HG03565 (cell line): ENCODE results near the gene RGS3.
"Not testable (repeated sequence)": the region's sequence is repeated elsewhere in the genome, so short reads cannot be mapped to it uniquely, and the experiment has no call there.

Source experiments
- ATAC-seq: cut with Tn5 transposase; IDR thresholded peaks from one replicate; pipeline ENCODE4 v1.9.1; 2021; ENCODE audit warnings: mild to moderate bottlenecking, moderate library complexity; ENCODE audit not compliant: unreplicated experiment

The RGS3 gene

DNA sequence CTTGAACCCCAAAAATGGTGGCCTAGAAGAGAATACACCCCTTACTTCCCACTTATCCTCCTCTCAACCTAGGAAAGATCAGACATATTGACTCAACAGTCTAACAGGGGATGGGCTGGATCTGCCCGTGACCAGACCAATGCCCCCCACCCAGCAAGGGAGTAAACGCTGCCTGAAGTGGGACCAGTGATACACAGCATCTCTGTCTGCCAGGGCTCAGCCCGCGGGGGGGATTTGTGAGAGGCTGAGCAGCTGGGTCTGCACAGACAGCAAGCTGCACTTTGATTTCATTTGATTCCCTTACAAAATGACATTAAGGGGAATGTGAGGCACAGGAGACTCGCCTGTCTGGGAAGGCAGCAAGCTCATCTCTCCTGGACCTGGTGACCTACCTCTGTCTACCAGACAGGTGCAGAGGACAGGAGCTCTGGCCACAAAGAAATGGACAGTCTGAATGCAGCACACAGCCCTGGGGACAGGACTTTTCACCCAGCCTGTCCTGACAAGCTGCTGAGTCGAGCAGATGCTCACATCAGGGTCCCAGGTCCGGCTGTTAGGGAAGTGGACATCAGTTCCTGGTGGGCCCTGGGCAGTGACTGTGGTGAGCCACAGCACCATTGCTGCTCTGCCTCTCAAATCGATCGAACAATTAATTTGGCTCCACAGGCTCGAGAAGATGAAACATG is 79.9 kb downstream of the RGS3 start:
- no peak for ATAC-seq

DNA sequence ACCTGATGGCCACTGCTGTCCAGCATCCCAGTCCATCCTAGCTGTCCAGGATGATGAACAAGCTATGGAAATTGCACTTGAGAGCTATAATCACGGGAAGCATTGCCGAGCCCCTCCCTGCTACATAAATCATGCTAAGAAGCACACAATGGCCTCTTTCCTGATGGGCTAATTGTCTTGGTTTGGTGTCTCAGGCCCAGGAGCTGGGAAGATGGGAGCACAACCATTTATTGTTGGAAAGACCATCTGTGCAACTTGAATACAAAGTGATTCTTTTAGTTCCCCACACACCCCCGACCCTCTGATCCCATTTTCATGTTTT is 80.4 kb downstream of the RGS3 start:
- ATAC-seq, result no peak

DNA sequence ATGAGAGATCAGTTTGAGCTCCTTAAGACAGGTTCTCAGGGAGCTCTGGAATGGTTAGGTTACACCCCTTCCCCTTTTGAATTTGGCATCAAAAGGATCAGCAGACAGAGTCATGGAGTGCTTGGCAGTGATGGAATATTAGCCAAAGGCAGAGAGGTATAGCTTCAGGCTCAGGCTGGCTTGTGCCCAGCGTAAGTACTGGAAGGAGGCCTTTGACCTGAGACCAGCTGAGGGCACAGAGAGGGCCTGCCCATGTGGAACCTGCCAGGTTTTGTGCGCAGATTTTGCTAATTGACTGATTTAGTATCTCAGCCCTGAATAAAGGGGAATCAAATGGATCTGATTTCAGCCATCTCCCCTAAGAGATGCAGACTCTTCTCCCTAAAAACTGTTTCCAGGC is 81.5 kb downstream of the RGS3 start:
- no peak for ATAC-seq

DNA sequence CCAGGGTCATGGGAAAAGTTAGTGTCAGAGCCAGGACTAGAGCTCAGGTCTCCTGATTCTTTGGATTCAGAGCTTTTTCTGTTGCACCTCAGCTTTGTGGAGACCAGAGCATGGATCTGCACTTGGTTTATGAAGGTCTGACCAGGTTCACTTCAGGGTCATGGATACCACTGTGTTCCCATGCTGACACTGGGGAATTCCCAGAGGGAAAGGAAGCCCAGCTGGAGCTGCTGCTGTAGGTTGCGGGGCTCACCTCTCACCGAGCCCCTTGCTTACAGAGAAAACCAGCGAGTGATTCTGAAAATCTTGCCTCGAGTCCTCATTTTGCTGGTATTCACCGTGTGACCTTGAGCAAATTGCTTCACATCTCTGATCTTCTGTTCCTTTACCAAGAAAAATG is 83.0 kb downstream of the RGS3 start:
- no peak for ATAC-seq

DNA sequence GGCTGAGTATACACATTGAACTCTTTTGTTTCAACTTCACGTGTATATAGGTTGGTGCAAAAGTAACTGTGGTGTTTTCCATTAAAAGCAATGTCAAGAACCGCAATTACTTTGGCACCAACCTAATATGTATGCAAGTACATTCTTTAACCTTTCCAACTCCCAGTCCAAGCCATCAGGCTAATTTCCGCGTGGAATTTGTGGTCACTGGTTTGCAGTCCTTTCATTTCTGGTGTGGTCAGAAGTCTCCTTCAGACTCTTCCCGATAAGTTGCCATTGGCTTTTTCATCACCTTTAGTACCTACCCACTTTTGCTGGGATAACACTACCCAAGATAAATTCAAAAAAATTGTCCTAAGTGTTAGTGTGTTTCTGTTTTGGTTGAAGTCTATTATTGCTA is 84.0 kb downstream of the RGS3 start:
- ATAC-seq, result no peak

DNA sequence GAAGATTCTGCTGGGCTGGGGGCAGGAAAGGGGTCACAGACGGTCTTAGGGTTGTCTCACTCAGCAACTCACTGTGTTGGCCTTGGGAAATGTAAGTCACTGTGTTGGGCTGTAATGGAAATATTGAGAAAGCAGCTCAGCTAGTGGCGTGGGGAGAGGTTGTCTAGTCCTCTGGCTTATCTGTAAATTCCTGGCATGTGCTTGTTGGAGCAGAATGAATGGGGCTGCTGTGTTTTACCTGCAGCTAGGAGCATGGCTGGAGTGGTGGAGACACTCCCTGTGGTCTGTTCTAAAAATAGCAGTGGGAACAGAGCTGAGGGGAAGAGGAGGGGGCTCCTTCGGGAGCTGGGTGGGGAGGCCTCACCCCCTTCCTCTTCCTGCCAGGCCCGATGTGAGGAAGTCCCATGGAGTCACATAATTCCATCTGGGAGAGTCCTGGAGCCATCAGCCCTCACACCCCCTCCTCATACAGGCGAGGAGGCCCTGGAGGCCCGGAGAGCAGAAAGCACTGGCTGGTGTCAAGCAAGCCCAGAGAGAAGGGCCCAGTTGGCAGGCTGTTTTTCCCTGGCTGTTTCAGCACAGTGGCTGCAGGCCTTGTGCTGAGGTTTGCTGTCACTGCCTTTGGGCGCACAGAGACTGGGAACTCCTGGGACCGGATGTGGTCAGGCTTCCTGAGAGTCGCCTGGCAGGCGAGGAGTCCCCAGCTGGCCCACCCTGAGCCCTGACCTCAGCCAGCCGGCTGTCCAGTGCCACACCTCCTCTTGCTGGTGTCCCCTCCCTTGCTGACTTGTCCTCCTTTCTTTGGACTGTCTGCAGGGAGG is 84.9 kb downstream of the RGS3 start:
- ATAC-seq, result no peak

DNA sequence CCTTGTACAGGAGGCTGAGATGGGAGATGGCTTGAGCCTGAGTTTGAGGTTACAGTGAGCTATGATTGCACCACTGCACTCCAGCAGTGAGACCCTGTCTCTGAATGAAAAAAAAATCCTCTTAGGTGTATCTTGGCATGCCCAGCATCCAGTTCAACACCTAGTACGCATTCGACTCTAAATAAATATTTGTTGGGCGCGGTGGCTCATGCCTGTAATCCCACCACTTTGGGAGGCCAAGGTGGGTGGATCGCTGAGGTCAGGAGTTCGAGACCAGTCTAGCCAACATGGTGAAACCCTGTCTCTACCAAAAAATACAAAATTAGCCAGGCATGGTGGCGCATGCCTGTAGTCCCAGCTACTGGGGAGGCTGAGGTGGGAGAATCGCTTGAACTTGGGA is 86.4 kb downstream of the RGS3 start:
- not testable (repeated sequence) for ATAC-seq

DNA sequence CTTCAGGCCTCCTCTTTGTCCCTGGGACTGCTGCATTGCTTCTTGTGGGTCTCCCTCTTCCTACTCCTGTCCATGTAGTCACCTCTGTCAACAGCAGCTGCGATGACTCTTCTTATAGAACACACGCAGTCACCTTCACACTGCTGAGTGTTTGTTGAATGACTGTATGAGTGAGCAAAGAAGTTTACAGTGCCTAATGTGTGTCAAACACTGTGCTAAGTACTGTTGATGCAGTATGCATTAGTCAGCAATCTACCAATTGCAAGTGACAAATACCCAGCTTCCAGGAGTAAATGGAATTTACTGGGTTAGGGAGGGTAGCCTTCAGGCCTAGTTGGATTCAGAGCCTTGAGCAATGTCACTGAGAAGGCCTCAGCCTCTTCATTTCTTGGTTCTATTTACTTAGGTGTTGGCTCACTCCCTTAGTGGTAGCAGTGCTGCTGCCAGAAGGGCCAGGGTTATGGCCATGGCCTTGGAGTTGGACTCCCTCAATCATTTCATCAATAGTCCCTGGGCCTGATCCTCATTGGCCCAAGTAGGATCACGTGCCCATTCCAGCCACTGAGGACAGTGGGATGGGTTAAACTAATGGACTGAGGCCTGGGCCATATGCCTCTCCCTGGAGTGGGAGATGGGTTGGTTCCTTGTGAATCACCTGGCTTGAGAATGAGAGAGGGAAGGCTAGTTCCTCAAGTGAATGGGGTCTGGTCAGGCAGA is 93.5 kb downstream of the RGS3 start:
- no peak for ATAC-seq

DNA sequence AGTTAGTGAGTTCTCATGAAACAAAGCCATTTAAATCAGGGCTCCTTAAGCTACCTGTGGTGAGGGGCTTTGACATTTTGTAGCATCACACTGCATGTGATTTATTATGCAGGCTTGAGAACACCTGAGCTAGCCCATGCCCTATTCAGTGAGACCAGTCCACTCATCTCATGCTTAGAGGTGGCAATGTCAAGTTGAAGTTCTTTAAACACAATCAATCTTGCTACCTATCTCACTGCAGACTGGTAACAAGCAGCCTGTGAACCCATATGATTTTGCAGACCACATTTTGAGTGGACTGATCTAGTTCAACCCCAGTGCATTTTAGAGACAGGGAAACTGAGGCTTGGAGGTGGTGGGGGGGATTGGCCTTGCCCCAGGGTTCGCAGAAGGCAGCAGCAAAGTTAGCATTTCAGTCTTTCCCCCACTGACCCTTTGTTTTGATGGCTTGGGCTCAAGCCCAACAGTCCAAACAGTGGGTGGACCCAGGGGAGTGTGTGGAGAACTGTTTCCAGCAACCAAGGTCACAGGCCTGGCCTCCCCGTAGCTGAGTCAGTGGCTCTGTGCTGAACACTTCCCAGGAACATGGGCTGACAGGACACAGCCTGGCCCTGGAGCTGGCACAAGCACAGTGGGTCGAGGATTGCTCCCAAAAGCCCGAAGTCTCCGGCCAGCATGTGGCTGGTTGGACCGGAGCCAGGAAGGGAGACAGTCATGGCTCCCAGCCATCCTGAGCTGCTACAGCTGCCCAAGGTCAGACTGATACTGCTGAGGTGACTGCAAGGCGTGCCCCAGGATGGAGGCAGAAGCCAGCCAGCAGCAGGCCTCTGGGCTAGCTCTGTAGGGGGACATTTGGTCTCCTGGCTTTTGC is 95.3 kb downstream of the RGS3 start:
- no peak for ATAC-seq

DNA sequence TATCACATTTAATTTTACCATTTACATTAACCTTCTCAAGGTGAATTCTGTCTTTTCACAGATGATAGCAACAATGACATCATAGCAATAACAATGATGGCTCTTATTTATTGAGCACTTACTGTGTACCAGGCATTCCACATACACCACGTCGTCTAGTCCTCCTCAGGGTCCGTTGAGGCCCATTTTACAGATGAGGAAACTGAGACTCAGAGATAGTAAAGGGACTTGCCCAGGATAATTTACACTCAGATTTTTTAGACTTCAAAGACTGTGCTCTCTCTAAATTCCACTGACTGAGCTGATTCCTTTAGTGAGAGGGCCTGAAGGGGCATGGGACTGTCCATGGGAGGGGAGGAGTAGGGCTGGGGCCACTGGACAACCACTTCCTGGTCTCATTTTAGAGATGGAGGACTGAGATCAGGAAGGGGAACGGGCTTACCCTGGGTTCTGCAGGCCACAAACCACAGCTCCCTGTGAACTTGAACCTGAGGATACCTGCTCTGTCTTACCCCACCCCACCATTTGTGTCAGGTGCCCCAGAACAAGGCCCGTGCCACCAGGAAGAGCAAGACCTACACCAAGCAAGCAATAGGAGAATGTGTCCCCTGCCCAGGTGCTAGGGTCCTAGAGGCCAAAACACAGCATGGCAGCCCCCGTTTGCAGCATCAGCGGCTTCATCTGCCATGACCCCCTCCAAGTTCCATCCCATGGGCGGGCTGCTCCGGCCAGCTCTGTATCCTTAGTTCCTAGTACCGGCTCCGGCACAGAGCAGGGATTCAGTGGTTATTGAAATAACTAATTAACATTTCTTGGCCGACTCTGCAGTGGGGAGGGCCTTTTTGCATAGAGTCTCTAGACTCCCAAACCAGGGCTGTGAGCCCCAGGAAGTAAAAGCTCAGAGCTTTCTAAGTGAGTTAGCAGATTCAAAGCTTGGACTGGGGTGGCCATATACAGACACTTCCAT is 96.6 kb downstream of the RGS3 start:
- ATAC-seq, result no peak

DNA sequence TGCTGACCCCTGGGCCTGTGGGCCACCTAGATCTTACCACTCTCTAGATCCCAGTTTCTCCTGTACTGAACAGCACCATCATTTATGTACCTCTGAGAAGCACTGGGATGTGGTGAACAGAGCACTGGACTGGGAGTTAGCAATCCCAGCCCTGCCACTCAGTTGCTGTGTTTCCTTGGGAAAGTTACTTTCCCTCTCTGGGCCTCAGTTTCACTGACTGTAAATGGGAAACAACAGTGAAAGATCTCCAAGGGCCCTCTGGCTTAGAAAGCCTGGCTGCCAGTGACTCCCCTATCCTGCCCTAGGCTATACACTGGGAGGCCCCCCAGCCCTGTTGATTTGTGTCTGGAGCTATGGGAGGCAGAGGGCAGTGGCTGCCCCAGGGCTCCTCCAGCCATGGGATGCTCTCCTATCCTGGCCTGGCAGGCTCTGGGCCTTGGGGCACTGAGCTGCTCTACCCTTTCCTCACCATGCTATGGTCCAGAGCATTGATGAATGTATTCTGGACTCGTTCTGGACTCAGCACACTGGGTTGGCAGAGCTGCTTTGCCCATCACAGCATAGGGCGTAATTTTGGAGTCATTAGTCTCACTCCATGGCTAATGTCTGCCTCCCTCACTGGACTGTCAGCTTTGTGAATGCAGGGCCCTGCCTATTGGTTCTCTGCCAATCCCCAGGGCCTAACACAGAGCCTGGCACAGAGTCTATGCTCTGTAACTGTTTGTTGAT is 99.3 kb downstream of the RGS3 start:
- no peak for ATAC-seq

DNA sequence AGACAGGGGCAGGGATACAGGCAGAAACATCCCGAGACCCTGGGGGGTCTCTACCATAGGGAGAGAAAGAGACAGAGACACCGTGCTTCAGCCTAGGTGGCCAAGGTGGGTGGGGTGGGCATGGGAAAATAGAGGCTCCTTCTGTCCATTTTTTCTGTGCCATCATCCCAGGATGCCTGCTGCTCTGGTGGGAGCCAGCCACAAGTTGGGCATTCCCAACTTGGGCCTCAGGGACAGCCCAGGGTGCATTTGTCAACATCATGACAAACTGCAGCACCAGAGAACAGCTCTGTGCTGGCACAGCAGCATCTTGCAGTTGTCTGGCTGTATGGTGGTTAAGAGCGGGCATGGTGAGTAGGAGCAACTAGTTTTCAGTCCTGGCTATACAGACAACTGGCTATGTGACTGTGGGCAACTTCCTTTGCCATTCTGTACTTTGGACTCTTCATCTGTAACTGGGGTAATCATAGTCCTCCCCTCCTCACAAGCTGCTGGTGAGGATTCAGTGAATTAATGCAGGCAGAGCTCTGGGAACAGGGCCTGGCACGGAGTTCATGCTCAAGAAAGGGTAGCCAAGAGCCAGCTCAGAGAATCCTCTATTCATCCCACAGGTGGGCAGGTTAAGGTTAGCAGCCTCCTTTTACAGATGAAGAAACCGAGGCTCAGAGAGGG is 100.4 kb downstream of the RGS3 start:
- ATAC-seq, result no peak

DNA sequence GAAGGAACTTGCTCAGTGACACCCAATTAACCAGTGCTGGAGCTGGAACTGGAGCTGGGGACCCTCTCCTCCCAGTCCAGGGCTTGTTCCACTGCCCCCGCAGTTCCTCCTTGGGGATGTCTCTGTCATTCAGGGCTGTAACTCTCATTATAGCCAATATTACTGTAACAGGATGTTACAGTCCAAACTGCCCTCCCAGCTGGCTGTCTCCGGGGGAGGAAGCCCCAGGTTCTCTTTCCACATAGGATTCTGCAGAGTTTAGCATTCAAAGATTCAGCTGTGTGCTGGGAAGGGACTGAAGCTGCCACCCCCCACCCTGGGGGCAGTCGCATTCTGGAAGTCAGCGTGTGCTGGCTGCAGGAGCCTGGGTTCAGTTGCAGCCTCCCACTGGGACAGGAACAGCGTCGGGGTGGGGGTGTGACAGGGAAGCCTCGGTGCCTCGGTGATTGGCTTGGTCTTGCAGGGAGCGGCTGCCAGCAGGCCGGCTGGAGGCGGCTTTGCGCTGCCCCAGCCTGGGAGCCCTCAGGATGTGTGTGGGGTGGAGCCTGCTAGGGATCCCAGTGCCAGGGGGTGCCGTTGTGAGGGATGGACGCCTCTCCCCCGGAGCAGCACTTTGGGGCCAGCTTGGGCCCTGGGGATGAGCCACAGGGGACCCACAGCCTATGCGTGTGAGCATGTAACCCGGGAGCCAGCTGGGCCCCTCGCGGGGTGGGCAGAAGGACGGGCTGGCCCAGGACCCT is 101.1 kb downstream of the RGS3 start:
- ATAC-seq, result no peak

DNA sequence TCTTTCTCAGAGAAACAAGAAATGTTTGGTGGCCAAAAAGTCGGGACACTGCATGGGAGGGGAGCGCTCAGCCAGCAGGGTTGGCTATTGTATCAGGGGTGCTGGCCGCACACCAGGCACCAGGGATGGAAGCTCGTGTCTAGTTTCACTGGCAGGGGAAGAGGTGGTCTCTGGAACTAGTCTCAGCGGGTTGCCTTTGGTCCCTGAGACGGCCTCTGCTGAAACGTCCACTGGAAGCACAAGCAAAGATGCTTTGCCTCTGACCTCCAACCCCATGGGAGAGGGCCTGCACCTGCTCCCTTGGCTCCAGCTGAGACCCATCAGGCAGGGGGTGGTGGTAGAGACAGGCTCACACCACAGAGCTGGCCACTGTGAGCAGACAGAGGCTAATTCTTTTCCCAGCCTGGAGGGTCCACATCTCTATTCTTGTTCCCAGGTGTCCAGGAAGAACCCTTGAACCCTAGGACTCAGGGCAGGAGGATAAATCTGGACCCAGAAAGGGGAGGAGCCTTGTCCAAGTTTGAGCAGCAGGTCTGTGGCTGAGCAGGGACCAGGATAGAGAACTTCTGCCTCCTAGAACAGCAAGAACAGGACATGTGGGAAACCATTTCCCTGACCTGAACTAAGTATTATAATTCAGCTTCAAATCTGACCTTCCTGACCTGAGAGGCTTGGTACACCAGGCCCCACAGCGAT is 102.6 kb downstream of the RGS3 start:
- no peak for ATAC-seq

DNA sequence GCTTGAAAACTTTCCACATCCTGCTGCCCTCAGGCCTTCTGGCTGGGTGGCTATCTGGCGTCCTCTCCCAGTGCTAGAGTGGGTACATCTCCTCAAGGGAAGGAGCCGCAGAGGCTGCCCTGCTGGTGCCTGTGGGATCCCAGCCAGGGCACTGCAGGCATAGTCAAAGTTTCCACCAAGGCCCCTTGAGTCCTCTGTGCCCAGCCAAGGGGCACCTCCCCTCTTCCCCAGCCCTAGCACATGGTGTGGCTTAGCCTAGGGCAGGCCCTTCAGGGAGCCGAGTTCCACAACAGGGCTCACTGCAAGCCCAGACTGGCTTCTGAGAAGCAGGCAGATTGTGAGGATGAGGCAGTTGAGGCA is 103.2 kb downstream of the RGS3 start:
- no peak for ATAC-seq

DNA sequence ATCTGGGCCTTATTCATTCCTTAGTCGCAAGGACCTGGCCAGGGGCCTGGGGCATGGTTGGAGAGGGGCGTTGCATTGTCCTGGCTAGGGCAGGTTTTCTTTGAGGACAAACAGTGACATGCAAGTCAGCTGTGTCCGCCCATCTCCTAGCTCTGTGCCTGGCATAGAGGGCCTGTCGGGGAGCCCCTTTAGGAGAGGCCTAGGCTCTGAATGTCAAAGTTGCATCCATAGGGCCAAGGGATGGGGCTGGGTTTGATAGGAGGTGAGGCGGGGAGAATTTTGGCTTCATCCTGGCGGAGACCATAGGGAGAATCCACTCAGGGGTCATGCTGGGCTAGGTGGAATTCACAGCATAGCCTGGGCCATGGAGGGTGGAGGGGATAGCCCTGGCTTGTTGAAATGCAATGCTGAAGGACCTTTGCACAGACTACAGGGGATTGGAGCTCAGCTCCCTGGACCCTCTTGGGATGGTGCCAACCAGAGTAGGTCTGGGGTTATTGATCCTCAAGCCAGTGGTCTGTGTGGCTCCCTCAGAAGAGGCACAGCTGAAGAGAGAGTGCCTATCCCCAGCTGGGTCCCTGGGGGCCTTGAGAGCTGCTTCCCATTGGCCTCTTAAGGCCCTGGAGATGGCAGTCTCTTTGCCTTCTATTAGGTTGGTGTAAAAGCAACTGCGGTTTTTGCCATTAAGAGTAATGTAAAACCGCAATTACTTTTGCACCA is 104.0 kb downstream of the RGS3 start:
- ATAC-seq, result no peak

DNA sequence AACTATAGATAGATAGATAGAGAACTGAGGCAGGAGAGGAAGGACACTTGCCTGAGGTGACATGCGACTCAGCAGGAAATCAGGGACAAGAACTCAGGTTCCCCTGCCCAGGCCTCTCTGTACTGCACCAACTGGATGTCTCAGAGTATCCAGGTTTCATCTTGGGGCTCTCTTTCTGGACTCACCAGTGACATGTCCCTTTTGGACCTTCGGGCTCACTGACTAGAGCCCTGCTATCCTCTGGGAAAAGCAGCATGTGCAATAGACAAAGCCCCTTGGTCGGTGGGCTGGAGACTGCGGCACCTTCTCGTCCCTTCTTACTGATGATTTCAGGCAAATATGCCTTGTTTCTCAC is 104.5 kb downstream of the RGS3 start:
- ATAC-seq, result no peak
